ENCODE measurements around the gene SFT2D1.
"Not testable (repeated sequence)": the region's sequence is repeated elsewhere in the genome, so short reads cannot be mapped to it uniquely, and the experiment has no call there.

SFT2D1 gene

DNA sequence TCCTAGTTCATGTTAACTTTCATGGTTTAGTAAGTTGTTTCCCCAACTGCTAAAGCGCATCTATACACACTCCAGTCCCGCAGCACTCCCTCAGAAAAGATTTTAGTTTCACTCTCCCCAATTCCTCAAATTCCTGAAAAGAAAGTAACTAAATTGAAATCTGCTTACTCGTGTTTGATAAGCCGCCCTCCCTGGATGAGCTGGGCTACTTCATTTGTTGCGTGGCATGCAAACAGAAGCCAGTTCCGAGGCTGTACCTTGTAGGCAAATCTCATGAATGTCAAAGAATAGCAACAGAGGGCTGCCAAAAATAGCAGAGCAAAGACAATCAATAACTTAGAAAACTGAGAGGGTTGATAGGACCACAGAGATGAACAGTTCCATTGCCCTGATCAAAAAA lies 23.5 kb upstream of the SFT2D1 start:
- peaks cover 14% of the 10 kb centered on the region for H3K36me3 ChIP-seq (ENCODE audit: control insufficient read depth, insufficient read depth, low read length)
- TF ChIP-seq, protein P1, sequence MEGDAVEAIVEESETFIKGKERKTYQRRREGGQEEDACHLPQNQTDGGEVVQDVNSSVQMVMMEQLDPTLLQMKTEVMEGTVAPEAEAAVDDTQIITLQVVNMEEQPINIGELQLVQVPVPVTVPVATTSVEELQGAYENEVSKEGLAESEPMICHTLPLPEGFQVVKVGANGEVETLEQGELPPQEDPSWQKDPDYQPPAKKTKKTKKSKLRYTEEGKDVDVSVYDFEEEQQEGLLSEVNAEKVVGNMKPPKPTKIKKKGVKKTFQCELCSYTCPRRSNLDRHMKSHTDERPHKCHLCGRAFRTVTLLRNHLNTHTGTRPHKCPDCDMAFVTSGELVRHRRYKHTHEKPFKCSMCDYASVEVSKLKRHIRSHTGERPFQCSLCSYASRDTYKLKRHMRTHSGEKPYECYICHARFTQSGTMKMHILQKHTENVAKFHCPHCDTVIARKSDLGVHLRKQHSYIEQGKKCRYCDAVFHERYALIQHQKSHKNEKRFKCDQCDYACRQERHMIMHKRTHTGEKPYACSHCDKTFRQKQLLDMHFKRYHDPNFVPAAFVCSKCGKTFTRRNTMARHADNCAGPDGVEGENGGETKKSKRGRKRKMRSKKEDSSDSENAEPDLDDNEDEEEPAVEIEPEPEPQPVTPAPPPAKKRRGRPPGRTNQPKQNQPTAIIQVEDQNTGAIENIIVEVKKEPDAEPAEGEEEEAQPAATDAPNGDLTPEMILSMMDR (IDR thresholded peaks at IDR 0.05; ENCODE audit: insufficient read depth, low read length, poor library complexity, severe bottlenecking): no peak
- H3K4me3 ChIP-seq (replicated peaks; ENCODE audit: low read depth, low read length): no peak overlapping the region
- H3K27me3 ChIP-seq (replicated peaks; ENCODE audit: control insufficient read depth, insufficient read depth, low read length): no peaks in the 10 kb centered on the region
- DNase-seq (ENCODE audit: extremely low read depth, insufficient read length): no peak

DNA sequence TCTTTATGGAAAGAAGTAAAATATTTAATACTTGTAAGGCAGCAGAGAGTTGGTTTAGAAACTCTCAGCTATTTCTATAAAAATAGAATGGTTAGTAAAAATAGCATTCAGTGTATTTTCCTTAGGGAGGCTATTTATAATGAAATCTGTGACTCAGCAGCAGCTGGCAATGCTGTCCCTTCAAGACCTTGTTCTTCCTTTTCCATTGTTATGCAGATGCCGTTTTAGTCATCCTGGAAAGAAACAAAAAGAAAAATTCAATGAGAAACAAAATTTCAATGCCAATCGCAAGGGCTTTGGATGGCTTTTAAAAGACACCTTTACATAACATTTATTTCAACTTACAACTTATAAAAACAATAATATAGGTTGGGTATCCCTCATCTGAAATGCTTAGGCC lies 22.9 kb upstream of the SFT2D1 start:
- no peaks in the 10 kb centered on the region for H3K27me3 ChIP-seq (replicated peaks; ENCODE audit: control insufficient read depth, insufficient read depth, low read length)
- peaks cover 14% of the 10 kb centered on the region for H3K36me3 ChIP-seq (ENCODE audit: control insufficient read depth, insufficient read depth, low read length)
- TF ChIP-seq, protein P1 (IDR thresholded peaks at IDR 0.05; ENCODE audit: insufficient read depth, low read length, poor library complexity, severe bottlenecking): no peak
- no peak overlapping the region for H3K4me3 ChIP-seq (replicated peaks; ENCODE audit: low read depth, low read length)
- DNase-seq (ENCODE audit: extremely low read depth, insufficient read length): no peak

DNA sequence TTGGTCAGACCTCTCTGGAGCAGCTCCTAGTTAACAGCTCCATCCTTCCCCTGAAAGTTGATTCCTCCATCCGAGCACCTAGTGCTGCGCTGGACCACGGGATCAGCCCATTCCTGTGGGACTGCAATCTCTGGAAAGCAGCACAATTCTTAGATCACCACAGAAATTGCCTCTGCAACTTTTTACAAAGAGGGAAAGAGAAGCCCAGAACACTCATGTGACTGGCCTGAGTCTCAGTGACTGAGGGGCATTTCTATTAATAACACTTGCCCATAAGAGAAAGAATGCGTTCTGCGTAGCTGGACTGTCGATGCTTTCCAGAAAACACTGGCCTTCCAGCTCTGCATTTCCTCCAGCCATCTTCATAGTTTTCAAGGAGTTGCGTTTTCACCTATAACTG lies 22.1 kb upstream of the SFT2D1 start:
- Histone ChIP-seq H3K36me3 (ENCODE audit: control insufficient read depth, insufficient read depth, low read length) (peaks cover 13% of the 10 kb centered on the region), H3K27me3 (replicated peaks; ENCODE audit: control insufficient read depth, insufficient read depth, low read length) (no peaks in the 10 kb centered on the region), H3K4me3 (replicated peaks; ENCODE audit: low read depth, low read length) (no peak overlapping the region)
- no peak for DNase-seq (ENCODE audit: extremely low read depth, insufficient read length)
- TF ChIP-seq, protein P1 (IDR thresholded peaks at IDR 0.05; ENCODE audit: insufficient read depth, low read length, poor library complexity, severe bottlenecking): no peak

DNA sequence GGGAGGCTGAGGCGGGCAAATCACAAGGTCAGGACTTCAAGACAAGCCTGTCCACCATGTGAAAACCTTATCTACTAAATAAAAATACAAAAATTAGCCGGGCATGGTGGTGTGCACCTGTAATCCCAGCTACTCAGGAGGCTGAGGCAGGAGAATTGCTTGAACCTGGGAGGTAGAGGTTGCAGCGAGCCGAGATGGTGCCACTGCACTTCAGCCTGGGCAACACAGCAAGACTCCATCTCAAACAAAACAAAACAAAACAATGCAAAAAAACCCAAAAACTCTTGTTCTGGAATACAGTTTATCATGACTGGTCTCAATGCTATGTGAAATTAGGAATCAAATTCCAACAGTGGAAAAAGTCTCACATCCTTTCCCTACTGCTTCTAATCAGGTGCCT lies 20.1 kb upstream of the SFT2D1 start:
- not testable (repeated sequence) for H3K4me3 ChIP-seq (replicated peaks; ENCODE audit: low read depth, low read length); DNase-seq (ENCODE audit: extremely low read depth, insufficient read length)
- peaks cover 13% of the 10 kb centered on the region for H3K36me3 ChIP-seq (ENCODE audit: control insufficient read depth, insufficient read depth, low read length)

DNA sequence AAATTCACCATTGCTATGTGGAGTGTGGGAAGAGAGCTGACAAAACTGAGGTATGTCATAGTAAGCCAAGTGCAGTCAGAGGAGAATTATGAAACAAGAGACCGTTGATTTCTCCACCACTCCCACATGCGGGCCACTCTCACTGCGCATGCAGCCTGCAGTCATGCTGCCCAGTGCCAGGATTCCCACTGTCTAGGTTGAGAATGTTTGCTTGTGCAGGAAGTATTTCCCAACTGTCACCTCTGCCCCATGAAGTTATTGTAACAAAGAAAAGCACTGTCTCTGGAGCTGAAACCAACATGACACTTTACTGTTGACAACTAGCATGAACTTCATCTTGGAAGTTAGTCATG lies 18.7 kb upstream of the SFT2D1 start:
- TF ChIP-seq, protein P1 (IDR thresholded peaks at IDR 0.05; ENCODE audit: insufficient read depth, low read length, poor library complexity, severe bottlenecking): no peak
- no peak for DNase-seq (ENCODE audit: extremely low read depth, insufficient read length)
- Histone ChIP-seq H3K36me3 (ENCODE audit: control insufficient read depth, insufficient read depth, low read length) (peaks cover 13% of the 10 kb centered on the region), H3K4me3 (replicated peaks; ENCODE audit: low read depth, low read length) (no peak overlapping the region), H3K27me3 (replicated peaks; ENCODE audit: control insufficient read depth, insufficient read depth, low read length) (no peaks in the 10 kb centered on the region)

More for the DNA sequence above, 20.1 kb upstream of the SFT2D1 start:
- H3K27me3 ChIP-seq (replicated peaks; ENCODE audit: control insufficient read depth, insufficient read depth, low read length): not testable (repeated sequence)

DNA sequence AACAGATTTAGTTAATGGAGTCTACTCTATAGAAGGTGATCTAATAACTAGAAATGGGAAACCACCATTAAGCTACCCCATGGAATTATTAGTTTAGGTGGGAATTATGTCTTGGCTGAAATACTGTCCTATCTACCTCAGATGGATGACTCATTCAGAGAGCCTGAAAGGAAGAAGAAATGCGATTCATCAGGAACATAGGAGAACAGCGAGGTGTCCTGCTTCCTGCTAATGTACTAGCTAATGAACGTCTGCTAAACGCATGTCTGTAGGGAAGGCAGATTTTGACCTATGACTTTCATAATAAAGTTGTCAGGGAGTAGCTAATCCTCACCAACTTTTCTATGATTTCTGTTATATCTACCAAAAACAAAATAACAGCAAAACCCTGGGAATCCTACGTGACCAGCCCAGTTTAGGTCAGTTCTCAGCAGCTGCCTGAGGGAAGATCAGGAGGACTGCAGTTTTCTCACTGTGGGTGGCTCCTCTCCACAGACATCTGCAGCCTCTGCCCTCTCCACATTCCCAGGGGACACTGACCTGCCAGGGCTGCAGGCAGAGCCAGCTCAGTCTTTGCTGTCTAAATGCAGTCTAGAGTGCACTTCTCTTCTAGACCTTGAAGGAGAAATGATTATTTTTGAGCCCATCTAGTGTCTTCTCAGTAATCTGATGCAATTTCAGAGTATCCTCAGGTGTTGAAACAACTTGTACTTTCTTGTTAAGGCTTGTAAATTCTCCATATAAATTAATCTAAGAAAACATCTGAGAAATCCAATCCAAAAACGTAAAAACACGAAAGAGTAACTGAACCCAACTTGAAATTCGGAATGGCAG lies 18.1 kb upstream of the SFT2D1 start:
- TF ChIP-seq, protein P1 (IDR thresholded peaks at IDR 0.05; ENCODE audit: insufficient read depth, low read length, poor library complexity, severe bottlenecking): no peak
- Histone ChIP-seq H3K36me3 (ENCODE audit: control insufficient read depth, insufficient read depth, low read length) (peaks cover 12% of the 10 kb centered on the region), H3K27me3 (replicated peaks; ENCODE audit: control insufficient read depth, insufficient read depth, low read length) (no peaks in the 10 kb centered on the region), H3K4me3 (replicated peaks; ENCODE audit: low read depth, low read length) (no peak overlapping the region)
- DNase-seq (ENCODE audit: extremely low read depth, insufficient read length): no peak
